ENCODE measurements around the gene GALNT14.

GALNT14 gene

GRCh38 chr2:31112544-31112943, 25.7 kb downstream of the GALNT14 start:
- DNase-seq, result no peak
- no peak overlapping the region for H3K4me3 Mint-ChIP-seq
- no peaks in the 10 kb centered on the region for H3K9me3 Mint-ChIP-seq
- ATAC-seq, result no peak
- H3K27ac Mint-ChIP-seq, result no peak overlapping the region
- no peaks in the 10 kb centered on the region for H3K4me1 Mint-ChIP-seq
- H3K27me3 Mint-ChIP-seq, result peaks cover 32% of the 10 kb centered on the region

DNA sequence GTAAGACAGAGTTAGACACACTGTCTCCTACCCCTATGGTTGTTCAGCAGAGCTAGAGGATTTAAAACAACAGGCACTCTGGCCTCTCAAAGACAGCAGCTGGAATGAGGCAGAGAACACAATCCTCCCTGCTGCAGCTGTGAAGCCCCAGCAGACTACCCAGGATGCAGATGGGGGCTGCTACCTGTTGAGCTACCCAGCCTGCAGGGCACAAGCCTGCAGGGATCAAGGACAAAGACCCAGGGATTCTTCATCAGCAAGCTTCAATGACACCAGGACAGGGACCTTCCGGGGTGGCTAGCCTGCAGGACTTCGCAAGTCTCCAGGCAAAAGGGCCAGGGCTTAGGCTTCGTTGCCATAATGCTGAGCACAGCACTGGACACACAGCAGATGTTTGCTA, 27.2 kb downstream of the GALNT14 start:
- Mint-ChIP-seq H3K4me1 (no peaks in the 10 kb centered on the region), H3K27me3 (peaks cover 45% of the 10 kb centered on the region), H3K9me3 (no peaks in the 10 kb centered on the region), H3K27ac (no peak overlapping the region), H3K4me3 (no peak overlapping the region)
- DNase-seq (no peak), ATAC-seq (no peak)

- ATAC-seq (no peak), DNase-seq (no peak)
- H3K27me3 Mint-ChIP-seq, result peaks cover 50% of the 10 kb centered on the region
- H3K4me3 Mint-ChIP-seq, result no peak overlapping the region
- no peak overlapping the region for H3K27ac Mint-ChIP-seq
- H3K4me1 Mint-ChIP-seq, result no peaks in the 10 kb centered on the region
- H3K9me3 Mint-ChIP-seq, result no peaks in the 10 kb centered on the region
Measured at GRCh38 chr2:31110431-31110830, 27.8 kb downstream of the GALNT14 start.

DNA sequence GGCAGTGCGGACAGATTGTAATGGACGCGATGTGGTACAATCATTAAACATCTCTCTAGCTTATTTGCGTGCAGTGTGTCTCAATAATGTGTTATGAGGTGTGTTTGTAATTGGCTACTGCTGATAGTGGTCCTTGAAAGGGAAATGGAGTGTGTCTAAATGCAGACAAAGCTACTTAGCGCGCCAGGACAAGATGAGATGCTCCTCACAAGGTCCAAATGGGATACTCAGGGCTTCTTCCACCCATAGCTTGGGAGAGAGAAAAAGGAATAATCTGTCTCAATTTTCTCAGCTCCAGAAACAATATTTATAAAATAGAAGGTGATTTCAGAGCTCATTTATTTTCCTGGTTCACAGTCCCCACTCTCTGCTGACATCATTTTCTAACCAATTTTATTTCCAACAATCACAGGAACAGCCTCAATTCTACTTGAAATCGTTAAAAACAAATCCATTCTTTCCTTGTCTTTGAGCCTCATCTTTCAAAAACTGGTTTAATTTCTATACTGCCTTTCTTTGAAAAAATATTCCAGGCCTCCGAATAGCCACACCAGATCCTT, 28.5 kb downstream of the GALNT14 start:
- ATAC-seq (no peak), DNase-seq (no peak)
- H3K9me3 Mint-ChIP-seq, result no peaks in the 10 kb centered on the region
- H3K27ac Mint-ChIP-seq, result no peak overlapping the region
- no peaks in the 10 kb centered on the region for H3K4me1 Mint-ChIP-seq
- no peak overlapping the region for H3K4me3 Mint-ChIP-seq
- peaks cover 48% of the 10 kb centered on the region for H3K27me3 Mint-ChIP-seq

DNA sequence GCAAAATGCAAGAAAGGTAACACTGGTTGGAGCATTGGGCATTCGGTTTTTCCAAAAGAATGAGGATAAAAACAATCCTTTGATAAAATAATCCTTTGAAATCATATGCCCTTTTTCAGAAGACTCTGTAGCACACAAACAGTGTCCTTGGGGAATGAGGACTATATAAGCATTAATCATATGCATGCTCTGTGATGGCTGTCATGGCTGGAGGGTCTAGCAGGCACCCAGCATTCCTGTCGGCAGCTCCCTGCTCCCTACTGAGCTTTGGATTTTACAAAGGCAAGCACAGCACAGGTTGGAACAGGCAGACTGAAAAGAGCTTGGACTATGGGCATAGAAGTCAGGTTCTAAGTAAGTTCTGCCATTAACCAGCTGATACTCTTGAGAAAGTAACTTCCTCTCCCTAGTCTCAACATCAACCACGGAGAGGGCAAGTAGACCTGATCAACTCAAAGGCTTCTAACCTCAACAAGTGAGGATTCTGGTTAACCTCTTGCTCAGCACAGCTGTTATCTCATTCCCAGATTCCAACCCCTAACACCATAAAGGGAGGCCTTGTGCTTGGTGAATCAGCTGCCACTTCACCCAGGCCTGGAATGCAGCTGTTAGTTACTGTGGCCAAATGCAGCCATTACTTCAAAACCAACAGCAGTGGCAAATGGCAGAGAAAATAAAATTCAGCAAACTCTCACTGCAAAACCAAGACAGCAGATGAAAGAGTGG, 29.5 kb downstream of the GALNT14 start:
- H3K27me3 Mint-ChIP-seq, result peaks cover 46% of the 10 kb centered on the region
- no peaks in the 10 kb centered on the region for H3K9me3 Mint-ChIP-seq
- H3K27ac Mint-ChIP-seq, result no peak overlapping the region
- no peaks in the 10 kb centered on the region for H3K4me1 Mint-ChIP-seq
- no peak overlapping the region for H3K4me3 Mint-ChIP-seq
- DNase-seq (no peak), ATAC-seq (no peak)

DNA sequence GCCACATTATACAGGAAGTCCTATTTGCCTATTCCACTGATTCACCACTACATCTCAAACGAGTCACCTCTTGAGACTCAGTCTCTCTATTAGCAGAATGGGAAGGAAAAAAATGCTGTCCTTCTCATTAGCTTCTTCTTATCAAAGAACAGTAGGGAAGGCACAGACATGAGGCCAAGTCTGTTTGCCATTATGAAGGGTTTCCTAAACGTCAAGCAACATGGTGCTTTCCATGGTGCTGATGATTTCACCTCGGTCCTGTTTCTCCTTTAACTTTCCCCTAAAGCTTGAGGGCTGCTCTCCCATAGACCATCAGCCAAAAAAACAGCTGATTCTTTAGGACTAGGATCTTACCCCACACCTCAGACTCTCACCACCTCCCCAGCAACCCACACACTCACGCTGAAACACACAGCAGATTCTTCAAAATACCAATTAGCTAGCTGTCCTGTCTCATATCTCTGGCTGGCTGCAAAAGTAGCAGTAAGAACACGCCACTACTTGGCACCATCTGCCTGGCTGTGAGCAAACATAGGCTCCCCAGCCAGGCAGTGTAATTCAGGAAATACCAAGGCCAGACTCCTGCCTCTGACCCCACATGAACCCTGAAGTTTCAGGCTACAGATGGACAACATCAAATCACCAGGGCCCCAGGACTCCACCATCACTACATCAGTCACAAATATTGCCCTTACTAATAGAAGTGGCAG, 30.5 kb downstream of the GALNT14 start:
- H3K9me3 Mint-ChIP-seq, result no peaks in the 10 kb centered on the region
- peaks cover 38% of the 10 kb centered on the region for H3K27me3 Mint-ChIP-seq
- no peak overlapping the region for H3K4me3 Mint-ChIP-seq
- ATAC-seq (no peak), DNase-seq (no peak)
- H3K4me1 Mint-ChIP-seq, result no peaks in the 10 kb centered on the region
- H3K27ac Mint-ChIP-seq, result no peak overlapping the region

- H3K4me3 Mint-ChIP-seq, result no peak overlapping the region
- peaks cover 24% of the 10 kb centered on the region for H3K27me3 Mint-ChIP-seq
- no peak for ATAC-seq
- H3K9me3 Mint-ChIP-seq, result no peaks in the 10 kb centered on the region
- H3K4me1 Mint-ChIP-seq, result no peaks in the 10 kb centered on the region
- no peak for DNase-seq
- H3K27ac Mint-ChIP-seq, result no peak overlapping the region
Measured at GRCh38 chr2:31101701-31102100, 36.5 kb downstream of the GALNT14 start.

DNA sequence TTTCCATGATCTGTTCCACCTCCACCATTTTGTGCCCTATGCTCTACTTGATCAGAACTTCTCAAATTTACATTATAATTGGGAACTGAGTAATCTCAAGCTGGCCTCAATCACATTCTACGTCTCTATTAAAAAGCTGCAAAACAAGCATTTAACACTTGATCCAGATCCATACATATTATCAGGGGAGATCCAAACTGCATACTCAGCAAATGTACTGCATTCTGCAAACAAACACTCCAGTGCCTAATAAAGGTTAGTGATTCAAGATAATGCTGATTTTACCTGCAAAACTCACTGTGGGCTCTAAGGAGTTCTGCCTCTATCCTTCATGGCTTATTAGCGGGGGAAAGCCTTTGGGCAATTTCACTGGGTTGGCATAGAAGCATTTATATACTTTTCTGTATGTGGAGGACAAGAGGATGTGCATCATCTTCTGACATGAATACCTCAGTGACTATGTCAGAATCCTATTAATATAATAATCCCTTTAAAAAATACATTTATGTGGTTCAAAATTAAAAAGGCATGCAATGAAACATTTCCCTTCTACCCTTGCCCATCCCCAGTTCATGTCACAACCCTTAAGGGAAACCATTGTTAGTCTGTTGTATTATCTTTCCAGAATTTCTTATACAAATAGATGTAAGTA, 40.2 kb downstream of the GALNT14 start:
- ATAC-seq (no peak), DNase-seq (no peak)
- Mint-ChIP-seq H3K27me3 (peaks cover 15% of the 10 kb centered on the region), H3K4me1 (no peaks in the 10 kb centered on the region), H3K27ac (no peak overlapping the region), H3K9me3 (peaks cover 0 to 6% of the 10 kb centered on the region in 2 donors), H3K4me3 (no peak overlapping the region)

DNA sequence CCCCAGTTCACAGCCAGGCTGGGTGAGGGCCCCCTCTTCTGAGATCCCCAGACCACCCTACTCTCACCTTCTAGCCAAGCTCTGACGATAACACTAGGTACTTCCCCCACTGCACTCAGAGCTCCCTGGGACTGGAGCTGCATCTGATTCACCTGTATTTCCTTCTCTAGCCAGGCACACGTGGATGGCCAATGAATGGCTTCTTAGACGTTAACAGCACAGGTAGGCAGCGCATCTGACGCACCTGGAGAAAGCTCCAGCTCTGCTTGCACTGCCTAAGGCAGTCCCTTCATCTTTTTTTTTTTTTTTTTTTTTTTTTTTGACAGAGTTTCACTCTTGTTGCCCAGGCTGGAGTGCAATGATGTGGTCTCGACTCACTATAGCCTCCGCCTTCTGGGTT, 48.1 kb downstream of the GALNT14 start:
- no peak overlapping the region for H3K27ac Mint-ChIP-seq
- no peak for DNase-seq
- no peak overlapping the region for H3K4me3 Mint-ChIP-seq
- ATAC-seq, result no peak
- H3K9me3 Mint-ChIP-seq, result peaks cover 0 to 6% of the 10 kb centered on the region in 2 donors
- H3K27me3 Mint-ChIP-seq, result peaks cover 10% of the 10 kb centered on the region
- H3K4me1 Mint-ChIP-seq, result no peaks in the 10 kb centered on the region

DNA sequence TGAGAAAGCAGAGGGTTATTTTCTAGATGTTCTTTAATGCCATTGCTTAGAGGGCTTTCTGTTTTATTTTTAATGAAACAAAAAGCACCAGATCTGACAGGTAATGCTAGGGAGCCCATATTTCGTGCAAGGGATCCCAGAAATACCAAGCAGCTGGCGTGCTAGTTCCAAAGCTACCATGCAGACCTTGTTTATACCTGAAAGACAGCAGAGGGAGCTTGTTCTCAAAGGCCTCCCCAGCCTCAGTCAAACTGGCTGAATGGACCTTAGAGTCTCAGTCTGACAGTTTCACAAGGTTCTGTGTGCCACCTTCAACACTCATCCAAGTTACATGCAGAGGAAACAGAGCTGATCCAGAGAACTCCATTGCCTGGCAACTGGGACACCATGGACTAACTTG, 48.6 kb downstream of the GALNT14 start:
- DNase-seq, result no peak
- no peaks in the 10 kb centered on the region for H3K4me1 Mint-ChIP-seq
- no peak for ATAC-seq
- H3K27ac Mint-ChIP-seq, result no peak overlapping the region
- H3K4me3 Mint-ChIP-seq, result no peak overlapping the region
- H3K9me3 Mint-ChIP-seq, result peaks cover 0 to 6% of the 10 kb centered on the region in 2 donors
- H3K27me3 Mint-ChIP-seq, result peaks cover 9% of the 10 kb centered on the region

GRCh38 chr2:31088504-31089195, 49.6 kb downstream of the GALNT14 start:
- no peak overlapping the region for H3K4me3 Mint-ChIP-seq
- H3K4me1 Mint-ChIP-seq, result no peaks in the 10 kb centered on the region
- ATAC-seq (no peak), DNase-seq (no peak)
- H3K27ac Mint-ChIP-seq, result no peak overlapping the region
- no peaks in the 10 kb centered on the region for H3K27me3 Mint-ChIP-seq
- no peaks in the 10 kb centered on the region for H3K9me3 Mint-ChIP-seq

GRCh38 chr2:31087491-31087890, 50.7 kb downstream of the GALNT14 start:
- Mint-ChIP-seq H3K27me3 (no peaks in the 10 kb centered on the region), H3K4me1 (no peaks in the 10 kb centered on the region), H3K27ac (no peak overlapping the region), H3K4me3 (no peak overlapping the region), H3K9me3 (no peaks in the 10 kb centered on the region)
- DNase-seq (no peak), ATAC-seq (no peak)

- no peak overlapping the region for H3K4me3 Mint-ChIP-seq
- no peak for ATAC-seq
- H3K27me3 Mint-ChIP-seq, result no peaks in the 10 kb centered on the region
- no peaks in the 10 kb centered on the region for H3K4me1 Mint-ChIP-seq
- no peaks in the 10 kb centered on the region for H3K9me3 Mint-ChIP-seq
- no peak for DNase-seq
- H3K27ac Mint-ChIP-seq, result no peak overlapping the region
Measured at GRCh38 chr2:31086590-31086989, 51.6 kb downstream of the GALNT14 start.

DNA sequence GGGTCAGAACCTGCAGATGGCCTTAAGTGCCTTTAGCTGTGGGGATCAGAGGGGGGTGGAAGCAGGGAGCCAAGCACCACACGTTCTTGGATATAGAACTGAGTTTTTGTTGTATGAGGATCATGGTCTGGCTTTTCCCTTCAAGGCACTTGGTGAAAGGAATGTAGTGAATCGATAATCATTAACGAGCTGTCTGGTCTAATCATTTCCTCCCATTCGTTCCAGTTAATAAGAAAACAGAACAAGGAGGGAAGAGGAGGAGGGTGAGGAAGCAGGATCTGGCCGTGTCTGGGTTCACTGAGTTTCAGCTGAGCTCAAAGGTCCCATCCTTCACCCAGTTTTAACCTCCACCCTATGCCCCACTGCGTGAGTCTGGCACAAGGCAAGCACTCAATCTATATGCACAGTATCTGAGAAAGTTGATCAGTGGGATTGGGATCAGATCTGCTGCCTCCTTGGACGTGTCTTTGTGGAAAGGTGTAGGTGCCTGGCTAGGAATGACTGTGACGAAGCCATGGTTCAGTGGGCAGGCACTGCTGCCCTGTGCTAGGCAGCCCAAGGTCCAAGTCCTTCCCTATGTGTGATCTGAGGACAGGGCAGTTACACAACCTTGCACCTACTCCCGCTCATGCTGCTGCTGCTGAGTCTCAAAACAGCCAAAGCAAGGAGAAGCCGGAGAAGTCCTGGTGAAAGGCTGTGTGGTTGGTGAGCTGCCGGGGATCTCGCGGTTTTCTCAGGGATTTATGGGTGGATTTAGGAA, 54.8 kb downstream of the GALNT14 start:
- H3K9me3 Mint-ChIP-seq, result no peaks in the 10 kb centered on the region
- H3K27me3 Mint-ChIP-seq, result no peaks in the 10 kb centered on the region
- no peaks in the 10 kb centered on the region for H3K4me1 Mint-ChIP-seq
- H3K27ac Mint-ChIP-seq, result no peak overlapping the region
- no peak for DNase-seq
- no peak overlapping the region for H3K4me3 Mint-ChIP-seq
- no peak for ATAC-seq

DNA sequence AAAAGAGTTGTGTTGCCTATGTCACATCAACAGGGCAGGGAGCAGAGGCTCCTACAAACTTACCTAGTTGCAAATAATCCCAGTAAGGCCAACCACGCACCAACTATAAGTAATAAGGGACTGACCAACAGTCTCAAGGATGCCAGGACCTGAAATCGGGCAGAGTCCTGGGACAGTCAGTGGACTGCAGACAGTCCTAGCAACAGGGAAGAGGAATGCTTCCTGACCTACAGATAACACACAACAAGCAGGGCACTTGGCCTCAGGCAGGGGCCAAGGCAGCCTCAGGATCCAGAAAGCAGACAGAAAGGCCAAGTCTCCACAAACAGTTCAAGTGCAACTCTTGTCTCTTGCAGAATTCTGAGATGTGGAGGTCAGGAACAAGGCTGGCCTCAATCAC, 56.2 kb downstream of the GALNT14 start:
- Mint-ChIP-seq H3K27ac (no peak overlapping the region), H3K4me3 (no peak overlapping the region), H3K9me3 (no peaks in the 10 kb centered on the region), H3K4me1 (no peaks in the 10 kb centered on the region), H3K27me3 (no peaks in the 10 kb centered on the region)
- DNase-seq (no peak), ATAC-seq (no peak)

Data from stimulated activated naive CD8-positive, alpha-beta T cell treated with anti-CD3 and anti-CD28 coated beads, Interleukin-15, amount 100 ng/mL, for 72 hours (primary cell).